C4-2B (cell line): Measurements from ENCODE around the gene SCNN1G.

Experiments
- ZFX ChIP-seq: fragments of 450-650 bp; IDR thresholded peaks from 2 replicates; pipeline ENCODE4 v1.6.1; 2017
- TF ChIP-seq, protein P1 (sequence below): fragments of 450-650 bp; conservative IDR thresholded peaks from 2 replicates; pipeline ENCODE4 v1.5.1; 2017; ENCODE audit warnings: mild to moderate bottlenecking

DNA sequence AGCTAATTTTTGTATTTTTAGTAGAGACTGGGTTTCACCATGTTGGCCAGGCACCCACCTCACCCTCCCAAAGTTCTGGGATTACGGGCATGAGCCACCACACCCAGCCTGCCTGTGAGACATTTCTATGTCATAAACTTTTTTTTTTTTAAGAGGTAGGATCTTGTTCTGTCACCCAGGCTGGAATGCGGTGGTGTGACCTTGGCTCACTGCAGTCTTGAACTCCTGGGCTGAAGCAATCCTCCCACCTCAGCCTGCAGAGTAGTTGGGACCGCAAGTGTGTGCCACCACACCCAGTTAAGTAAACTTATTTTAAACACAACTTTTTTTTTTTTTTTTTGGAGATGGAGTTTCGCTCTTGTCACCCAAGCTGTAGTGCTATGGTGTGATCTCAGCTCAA is 47.2 kb downstream of the SCNN1G start:
- TF ChIP-seq, protein P1, sequence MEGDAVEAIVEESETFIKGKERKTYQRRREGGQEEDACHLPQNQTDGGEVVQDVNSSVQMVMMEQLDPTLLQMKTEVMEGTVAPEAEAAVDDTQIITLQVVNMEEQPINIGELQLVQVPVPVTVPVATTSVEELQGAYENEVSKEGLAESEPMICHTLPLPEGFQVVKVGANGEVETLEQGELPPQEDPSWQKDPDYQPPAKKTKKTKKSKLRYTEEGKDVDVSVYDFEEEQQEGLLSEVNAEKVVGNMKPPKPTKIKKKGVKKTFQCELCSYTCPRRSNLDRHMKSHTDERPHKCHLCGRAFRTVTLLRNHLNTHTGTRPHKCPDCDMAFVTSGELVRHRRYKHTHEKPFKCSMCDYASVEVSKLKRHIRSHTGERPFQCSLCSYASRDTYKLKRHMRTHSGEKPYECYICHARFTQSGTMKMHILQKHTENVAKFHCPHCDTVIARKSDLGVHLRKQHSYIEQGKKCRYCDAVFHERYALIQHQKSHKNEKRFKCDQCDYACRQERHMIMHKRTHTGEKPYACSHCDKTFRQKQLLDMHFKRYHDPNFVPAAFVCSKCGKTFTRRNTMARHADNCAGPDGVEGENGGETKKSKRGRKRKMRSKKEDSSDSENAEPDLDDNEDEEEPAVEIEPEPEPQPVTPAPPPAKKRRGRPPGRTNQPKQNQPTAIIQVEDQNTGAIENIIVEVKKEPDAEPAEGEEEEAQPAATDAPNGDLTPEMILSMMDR, result no peak
- TF ChIP-seq ZFX, result no peak
